HepG2 (cell line): Measurements from ENCODE around the gene SLC4A11. TPM values are rescaled to one million over a fixed set of nuclear protein-coding genes. Genes with fewer than 3 reads are reported as not detected.

Experiments
- ARNT2 ChIP-seq: sonication (generic); formaldehyde crosslinking; IDR thresholded peaks from 2 replicates; pipeline ENCODE4 v1.8.0; 2022; ENCODE audit warnings: mild to moderate bottlenecking, low read depth, missing genetic modification reagents, moderate library complexity
- FOXK2 ChIP-seq: fragments of 450-650 bp; IDR thresholded peaks from 2 replicates; pipeline ENCODE4 v1.6.1; 2016
- HOXA9 ChIP-seq: sonication (generic); formaldehyde crosslinking; IDR thresholded peaks from 2 replicates; pipeline ENCODE4 v1.8.1; 2022; ENCODE audit warnings: missing genetic modification reagents, mild to moderate bottlenecking, moderate library complexity, borderline replicate concordance
- ISX ChIP-seq: sonication (generic); formaldehyde crosslinking; conservative IDR thresholded peaks from 2 replicates; pipeline ENCODE4 v1.5.0; 2020; ENCODE audit warnings: missing genetic modification reagents
- KLF16 ChIP-seq, 2 experiments: sonication (generic) in 1 of 2; formaldehyde crosslinking in 1 of 2; IDR thresholded peaks; 2 replicates each; pipeline versions ENCODE4 v1.6.1 to v1.8.0; 2016 to 2023; ENCODE audit warnings: missing genetic modification reagents in 2 of 2, missing compliant biosample characterization in 1 of 2
- KLF9 ChIP-seq: IDR thresholded peaks from 2 replicates; pipeline ENCODE4 v1.6.1; 2016; ENCODE audit warnings: low read depth
- NCOA1 ChIP-seq: sonication (generic); formaldehyde crosslinking; IDR thresholded peaks from 2 replicates; pipeline ENCODE4 v1.9.0; 2021; ENCODE audit warnings: missing genetic modification reagents
- SETDB1 ChIP-seq: sonication (generic); formaldehyde crosslinking; IDR thresholded peaks from 2 replicates; pipeline ENCODE4 v1.5.1; 2020; ENCODE audit warnings: missing genetic modification reagents, mild to moderate bottlenecking, borderline replicate concordance
- SP4 ChIP-seq: sonication (generic); formaldehyde crosslinking; IDR thresholded peaks from 2 replicates; pipeline ENCODE4 v1.8.1; 2023; ENCODE audit warnings: mild to moderate bottlenecking, missing genetic modification reagents
- TARDBP ChIP-seq: sonication (generic); formaldehyde crosslinking; IDR thresholded peaks from 2 replicates; pipeline ENCODE4 v1.8.0; 2022; ENCODE audit warnings: mild to moderate bottlenecking, missing genetic modification reagents
- ZBTB8A ChIP-seq: sonication (generic); formaldehyde crosslinking; IDR thresholded peaks from 2 replicates; pipeline ENCODE4 v1.4.0; 2020; ENCODE audit warnings: mild to moderate bottlenecking, low read depth, missing genetic modification reagents, borderline replicate concordance
- ZNF256 ChIP-seq: sonication (generic); formaldehyde crosslinking; conservative IDR thresholded peaks from 2 replicates; pipeline ENCODE4 v1.4.0; 2020; ENCODE audit warnings: missing genetic modification reagents
- ZNF451 ChIP-seq: sonication (generic); formaldehyde crosslinking; IDR thresholded peaks from 2 replicates; pipeline ENCODE4 v1.5.0; 2020; ENCODE audit warnings: mild to moderate bottlenecking, missing genetic modification reagents
- polyA plus RNA-seq, 8 experiments: library from polyadenylated mRNA; depleted of rRNA in 3 of 8; stranded (reverse) in 7 of 8; unstranded in 1 of 8; fragments of >200 nt; fragmentation: Illumina TruSeq in 4 of 8; extraction: Trizol in 4 of 8; gene quantifications; 2 replicates each; pipeline versions ENCODE4 v1.2.1 to v1.2.3, GENCODE V29; 2011 to 2016; ENCODE audit warnings: low read depth in 4 of 8, missing spikeins in 1 of 8, mixed read lengths in 1 of 8; ENCODE audit not compliant: insufficient read depth in 1 of 8
- total RNA-seq, 5 experiments: library from RNA; depleted of rRNA; stranded (reverse); fragments of >200 nt; fragmentation: Illumina TruSeq; extraction: Trizol; gene quantifications; 2 replicates each; pipeline ENCODE4 v1.2.3, GENCODE V29; 2016; ENCODE audit warnings: low read depth in 1 of 5
- TF ChIP-seq, protein P1 (sequence below): sonication (generic); formaldehyde crosslinking; IDR thresholded peaks from 2 replicates; pipeline ENCODE4 v1.8.1; 2023; ENCODE audit warnings: missing genetic modification reagents, mild to moderate bottlenecking, borderline replicate concordance
- TF ChIP-seq, protein P2 (sequence below): sonication (generic); formaldehyde crosslinking; conservative IDR thresholded peaks from 2 replicates; pipeline ENCODE4 v1.8.0; 2022; ENCODE audit warnings: mild to moderate bottlenecking, moderate library complexity, missing genetic modification reagents
- TF ChIP-seq, protein P3 (sequence below): sonication (generic); formaldehyde crosslinking; IDR thresholded peaks from 2 replicates; pipeline ENCODE4 v1.5.0; 2020; ENCODE audit warnings: mild to moderate bottlenecking, missing genetic modification reagents, borderline replicate concordance
- TF ChIP-seq, protein P4 (sequence below): sonication (generic); formaldehyde crosslinking; IDR thresholded peaks from 2 replicates; pipeline ENCODE4 v1.4.0; 2020; ENCODE audit warnings: missing genetic modification reagents

SLC4A11 gene
- total and polyA plus RNA-seq, 2 of the 13 experiments (the other 11 are each of a cell fraction or from before 2014, with no cell fraction given): 3.9 to 27.0 TPM

DNA sequence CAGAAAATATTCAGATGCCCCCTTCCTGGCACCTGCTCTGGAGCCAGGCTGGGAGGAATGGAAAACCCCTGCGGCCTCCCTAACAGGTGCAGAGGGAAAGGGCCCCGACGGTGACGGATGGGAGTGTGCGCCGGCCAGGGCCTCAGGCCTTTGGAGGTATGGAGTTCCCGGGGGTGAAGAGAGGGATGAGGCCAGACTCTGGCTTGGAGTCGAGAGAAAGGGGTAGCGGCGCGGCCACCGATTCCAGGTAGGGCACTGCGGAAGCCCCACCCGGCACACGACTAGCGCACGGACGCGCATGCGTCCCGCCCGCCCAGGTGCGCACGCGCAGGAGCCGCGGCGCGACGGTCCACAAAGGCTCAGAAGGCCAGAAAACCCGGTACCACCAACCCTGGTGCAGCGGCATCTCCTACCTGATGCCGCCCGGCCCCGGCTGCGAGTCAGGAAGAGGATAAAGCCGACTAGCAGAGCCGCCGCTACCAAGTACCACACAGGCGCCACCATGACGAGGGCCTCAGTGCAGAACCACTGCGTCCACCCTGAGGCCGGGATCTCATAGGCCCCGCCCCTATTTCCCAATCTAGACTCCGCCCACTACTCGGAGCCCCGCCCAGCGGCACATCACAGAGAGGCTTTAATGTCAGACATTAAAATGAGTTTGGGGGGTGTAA lies 34.7 kb downstream of the SLC4A11 start, which contains the start of gene DDRGK1 (continued):
- TF ChIP-seq, protein P1, sequence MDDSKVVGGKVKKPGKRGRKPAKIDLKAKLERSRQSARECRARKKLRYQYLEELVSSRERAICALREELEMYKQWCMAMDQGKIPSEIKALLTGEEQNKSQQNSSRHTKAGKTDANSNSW (CRISPR knock-in tag): peak; percentile 97
- TF ChIP-seq SETDB1: no peak
- TF ChIP-seq ZNF451: peak; percentile 94
- peak; percentile 93 for TF ChIP-seq ZNF256
- peak; percentile 81 for TF ChIP-seq TARDBP (CRISPR knock-in tag)
- peak in 1 of 2 experiments; percentile 93; a peak in 2 of 4 replicates for TF ChIP-seq KLF16 (CRISPR knock-in tag; IDR thresholded peaks at IDR 0.05)
- peak; percentile 88; the same call in 1 of the 2 replicates for TF ChIP-seq ISX
- no peak for TF ChIP-seq HOXA9 (CRISPR knock-in tag)
- TF ChIP-seq, protein P2, sequence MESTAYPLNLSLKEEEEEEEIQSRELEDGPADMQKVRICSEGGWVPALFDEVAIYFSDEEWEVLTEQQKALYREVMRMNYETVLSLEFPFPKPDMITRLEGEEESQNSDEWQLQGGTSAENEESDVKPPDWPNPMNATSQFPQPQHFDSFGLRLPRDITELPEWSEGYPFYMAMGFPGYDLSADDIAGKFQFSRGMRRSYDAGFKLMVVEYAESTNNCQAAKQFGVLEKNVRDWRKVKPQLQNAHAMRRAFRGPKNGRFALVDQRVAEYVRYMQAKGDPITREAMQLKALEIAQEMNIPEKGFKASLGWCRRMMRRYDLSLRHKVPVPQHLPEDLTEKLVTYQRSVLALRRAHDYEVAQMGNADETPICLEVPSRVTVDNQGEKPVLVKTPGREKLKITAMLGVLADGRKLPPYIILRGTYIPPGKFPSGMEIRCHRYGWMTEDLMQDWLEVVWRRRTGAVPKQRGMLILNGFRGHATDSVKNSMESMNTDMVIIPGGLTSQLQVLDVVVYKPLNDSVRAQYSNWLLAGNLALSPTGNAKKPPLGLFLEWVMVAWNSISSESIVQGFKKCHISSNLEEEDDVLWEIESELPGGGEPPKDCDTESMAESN (CRISPR knock-in tag): peak; percentile 94
- TF ChIP-seq KLF9: 0 out of 2 replicates have a peak, but pooled peaks have one; percentile 3
- TF ChIP-seq, protein P3, sequence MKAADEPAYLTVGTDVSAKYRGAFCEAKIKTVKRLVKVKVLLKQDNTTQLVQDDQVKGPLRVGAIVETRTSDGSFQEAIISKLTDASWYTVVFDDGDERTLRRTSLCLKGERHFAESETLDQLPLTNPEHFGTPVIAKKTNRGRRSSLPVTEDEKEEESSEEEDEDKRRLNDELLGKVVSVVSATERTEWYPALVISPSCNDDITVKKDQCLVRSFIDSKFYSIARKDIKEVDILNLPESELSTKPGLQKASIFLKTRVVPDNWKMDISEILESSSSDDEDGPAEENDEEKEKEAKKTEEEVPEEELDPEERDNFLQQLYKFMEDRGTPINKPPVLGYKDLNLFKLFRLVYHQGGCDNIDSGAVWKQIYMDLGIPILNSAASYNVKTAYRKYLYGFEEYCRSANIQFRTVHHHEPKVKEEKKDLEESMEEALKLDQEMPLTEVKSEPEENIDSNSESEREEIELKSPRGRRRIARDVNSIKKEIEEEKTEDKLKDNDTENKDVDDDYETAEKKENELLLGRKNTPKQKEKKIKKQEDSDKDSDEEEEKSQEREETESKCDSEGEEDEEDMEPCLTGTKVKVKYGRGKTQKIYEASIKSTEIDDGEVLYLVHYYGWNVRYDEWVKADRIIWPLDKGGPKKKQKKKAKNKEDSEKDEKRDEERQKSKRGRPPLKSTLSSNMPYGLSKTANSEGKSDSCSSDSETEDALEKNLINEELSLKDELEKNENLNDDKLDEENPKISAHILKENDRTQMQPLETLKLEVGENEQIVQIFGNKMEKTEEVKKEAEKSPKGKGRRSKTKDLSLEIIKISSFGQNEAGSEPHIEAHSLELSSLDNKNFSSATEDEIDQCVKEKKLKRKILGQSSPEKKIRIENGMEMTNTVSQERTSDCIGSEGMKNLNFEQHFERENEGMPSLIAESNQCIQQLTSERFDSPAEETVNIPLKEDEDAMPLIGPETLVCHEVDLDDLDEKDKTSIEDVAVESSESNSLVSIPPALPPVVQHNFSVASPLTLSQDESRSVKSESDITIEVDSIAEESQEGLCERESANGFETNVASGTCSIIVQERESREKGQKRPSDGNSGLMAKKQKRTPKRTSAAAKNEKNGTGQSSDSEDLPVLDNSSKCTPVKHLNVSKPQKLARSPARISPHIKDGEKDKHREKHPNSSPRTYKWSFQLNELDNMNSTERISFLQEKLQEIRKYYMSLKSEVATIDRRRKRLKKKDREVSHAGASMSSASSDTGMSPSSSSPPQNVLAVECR (CRISPR knock-in tag): peak; percentile 90
- TF ChIP-seq ZBTB8A (CRISPR knock-in tag): peak; percentile 53; the same call in 1 of the 2 replicates
- TF ChIP-seq, protein P4, sequence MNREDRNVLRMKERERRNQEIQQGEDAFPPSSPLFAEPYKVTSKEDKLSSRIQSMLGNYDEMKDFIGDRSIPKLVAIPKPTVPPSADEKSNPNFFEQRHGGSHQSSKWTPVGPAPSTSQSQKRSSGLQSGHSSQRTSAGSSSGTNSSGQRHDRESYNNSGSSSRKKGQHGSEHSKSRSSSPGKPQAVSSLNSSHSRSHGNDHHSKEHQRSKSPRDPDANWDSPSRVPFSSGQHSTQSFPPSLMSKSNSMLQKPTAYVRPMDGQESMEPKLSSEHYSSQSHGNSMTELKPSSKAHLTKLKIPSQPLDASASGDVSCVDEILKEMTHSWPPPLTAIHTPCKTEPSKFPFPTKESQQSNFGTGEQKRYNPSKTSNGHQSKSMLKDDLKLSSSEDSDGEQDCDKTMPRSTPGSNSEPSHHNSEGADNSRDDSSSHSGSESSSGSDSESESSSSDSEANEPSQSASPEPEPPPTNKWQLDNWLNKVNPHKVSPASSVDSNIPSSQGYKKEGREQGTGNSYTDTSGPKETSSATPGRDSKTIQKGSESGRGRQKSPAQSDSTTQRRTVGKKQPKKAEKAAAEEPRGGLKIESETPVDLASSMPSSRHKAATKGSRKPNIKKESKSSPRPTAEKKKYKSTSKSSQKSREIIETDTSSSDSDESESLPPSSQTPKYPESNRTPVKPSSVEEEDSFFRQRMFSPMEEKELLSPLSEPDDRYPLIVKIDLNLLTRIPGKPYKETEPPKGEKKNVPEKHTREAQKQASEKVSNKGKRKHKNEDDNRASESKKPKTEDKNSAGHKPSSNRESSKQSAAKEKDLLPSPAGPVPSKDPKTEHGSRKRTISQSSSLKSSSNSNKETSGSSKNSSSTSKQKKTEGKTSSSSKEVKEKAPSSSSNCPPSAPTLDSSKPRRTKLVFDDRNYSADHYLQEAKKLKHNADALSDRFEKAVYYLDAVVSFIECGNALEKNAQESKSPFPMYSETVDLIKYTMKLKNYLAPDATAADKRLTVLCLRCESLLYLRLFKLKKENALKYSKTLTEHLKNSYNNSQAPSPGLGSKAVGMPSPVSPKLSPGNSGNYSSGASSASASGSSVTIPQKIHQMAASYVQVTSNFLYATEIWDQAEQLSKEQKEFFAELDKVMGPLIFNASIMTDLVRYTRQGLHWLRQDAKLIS (CRISPR knock-in tag): peak; percentile 57; the same call in 1 of the 2 replicates
- no peak for TF ChIP-seq FOXK2
- peak; percentile 95 for TF ChIP-seq SP4 (CRISPR knock-in tag)
- TF ChIP-seq NCOA1 (CRISPR knock-in tag): peak; percentile 99
- TF ChIP-seq ARNT2 (CRISPR knock-in tag): peak; percentile 85; the same call in 1 of the 2 replicates
